Heart right ventricle (tissue), 16 donors: ENCODE results near the gene ZNF236. TPM values are rescaled to one million over a fixed set of nuclear protein-coding genes. Genes with fewer than 3 reads are reported as not detected.

Experiments
- ATAC-seq, 8 donors: fragments of 200-7000 bp; cut with Tn5 transposase; one replicate each; pipeline ENCODE4 v1.9.1; 2020; ENCODE audit warnings: mild to moderate bottlenecking in 8 of 8, moderate library complexity in 8 of 8, moderate number of reproducible peaks in 1 of 8
- DNase-seq, 2 donors: peaks; one replicate each; pipeline ENCODE4 v3.0.0-alpha.2; 2020
- H3K27ac ChIP-seq, 10 donors: fragments of 200-600 bp; sonication (generic) in 2 of 10; one replicate each; pipeline versions ENCODE4 v1.5.0 to v1.8.0; 2020 to 2022; ENCODE audit warnings: mild to moderate bottlenecking in 3 of 10
- H3K27me3 ChIP-seq, 7 donors: fragments of 200-600 bp; one replicate each; pipeline ENCODE4 v1.8.0; 2021 to 2022; ENCODE audit warnings: mild to moderate bottlenecking in 2 of 7
- H3K36me3 ChIP-seq, 9 donors: fragments of 200-600 bp; sonication (generic) in 1 of 9; one replicate each; pipeline versions ENCODE4 v1.5.0 to v1.8.0; 2020 to 2022; ENCODE audit warnings: mild to moderate bottlenecking in 2 of 9
- H3K4me1 ChIP-seq, 9 donors: fragments of 200-600 bp; sonication (generic) in 1 of 9; one replicate each; pipeline versions ENCODE4 v1.5.0 to v1.8.0; 2020 to 2022; ENCODE audit warnings: mild to moderate bottlenecking in 4 of 9
- H3K4me3 ChIP-seq, 10 donors: fragments of 200-600 bp; sonication (generic) in 2 of 10; one replicate each; pipeline versions ENCODE4 v1.5.0 to v1.8.0; 2020 to 2022; ENCODE audit warnings: mild to moderate bottlenecking in 7 of 10, moderate library complexity in 2 of 10
- H3K9me3 ChIP-seq, 11 donors: fragments of 200-600 bp in 10 of 11; sonication (generic) in 2 of 11; one replicate each; pipeline versions ENCODE4 v1.5.0 to v1.8.0; 2013 to 2022; ENCODE audit warnings: mild to moderate bottlenecking in 2 of 11, control low read depth in 1 of 11, moderate library complexity in 1 of 11
- CTCF ChIP-seq, 9 donors: fragments of 200-600 bp; sonication (generic) in 2 of 9; IDR thresholded peaks; one replicate each; pipeline versions ENCODE4 v1.5.0 to v1.8.0; 2021 to 2022; ENCODE audit warnings: antibody characterized with exemption in 9 of 9, mild to moderate bottlenecking in 5 of 9, moderate library complexity in 1 of 9
- WGBS, 2 donors: extraction: QIAGEN DNeasy Blood & Tissue Kit; methylation state at CpG; one replicate each; pipeline ENCODE4 v1.1.7; 2013; ENCODE audit warnings: inconsistent platforms in 1 of 2; 5-methylcytosine and 5-hydroxymethylcytosine counted together
- intact Hi-C, 10 donors: fragments of 100-400 bp; cut with DNase I; formaldehyde crosslinking; loops; one replicate each; pipeline versions ENCODE4 v1.11.1 to v1.14.2; 2022
- polyA plus RNA-seq, 2 donors: library from polyadenylated mRNA; stranded (reverse); fragments of 200-250 nt; gene quantifications; one replicate each; pipeline ENCODE4 v1.2.3, GENCODE V29; 2013
- total RNA-seq, 10 donors: library from RNA; stranded (reverse); fragmentation: NEBNext Ultra II Directional in 3 of 10; extraction: Animal tissue kit (Norgen Biotek cat#: 25700) in 3 of 10; gene quantifications; one replicate each; pipeline versions ENCODE4 v1.2.1 to v1.2.4, GENCODE V29; 2021 to 2023
- donor health status: Arrhythmogenic right ventricular cardiomyopathy.
- donor health status: ischemic (EF 13 %, LVEDD 7.1; RV severe dilation, severe dysfunction).
- donor health status: healthy with polysubstance abuse.
- donor health status: DM: no; HTN: yes; CAD: no.
- donor health status: DM: no; HTN: no; CAD: no.
- donor health status: ischemic (EF 25% LVEDD 6.9; RV normal size, moderate dysfunction).
- donor health status: ischemic (EF 25% LVEDD 5.7; RV mildly dilated, moderate dysfunction).
- donor health status: healthy.
- donor health status: DM: yes; HTN: yes; CAD: no.
- donor health status: Ischemic cardiomyopathy.
- donor health status: ischemic (EF 35%, LVEDD 5.7; RV mildly dilated, moderate dysfunction).
- donor health status: nonischemic (EF 11% LVEDD 7.7; RV severe dilation, severe dysfunction).
- donor health status: DM: yes; HTN: yes; CAD: no.
- donor health status: PGD.
- donor health status: ischemic (EF 29% LVEDD 5.4; RV normal size, mild dysfunction).
- donor health status: nonischemic (EF 23%, LVEDD 6.1; RV moderate dilation, normal function).

ZNF236 gene
- total and polyA plus RNA-seq, 12 donors = 0.75 to 14.9 (median 12.1) TPM

GRCh38 chr18:76952747-76953146 is 130.4 kb downstream of the ZNF236 start:
- H3K27me3 ChIP-seq = no peaks in the 10 kb centered on the region
- 89 to 92% methylated on average over 4 of the region's 4 CpGs for WGBS, 2 donors
- no peak for ATAC-seq
- intact Hi-C loops = no loop called here
- H3K27ac ChIP-seq = no peak overlapping the region
- DNase-seq = no peak
- H3K9me3 ChIP-seq = no peaks in the 10 kb centered on the region
- H3K36me3 ChIP-seq = peaks cover 0 to 84% (median 20%) of the 10 kb centered on the region in 9 donors
- TF ChIP-seq CTCF (IDR thresholded peaks at IDR 0.05) = no peak
- peaks cover 0 to 18% (median 10%) of the 10 kb centered on the region in 9 donors for H3K4me1 ChIP-seq
- no peak overlapping the region for H3K4me3 ChIP-seq

DNA sequence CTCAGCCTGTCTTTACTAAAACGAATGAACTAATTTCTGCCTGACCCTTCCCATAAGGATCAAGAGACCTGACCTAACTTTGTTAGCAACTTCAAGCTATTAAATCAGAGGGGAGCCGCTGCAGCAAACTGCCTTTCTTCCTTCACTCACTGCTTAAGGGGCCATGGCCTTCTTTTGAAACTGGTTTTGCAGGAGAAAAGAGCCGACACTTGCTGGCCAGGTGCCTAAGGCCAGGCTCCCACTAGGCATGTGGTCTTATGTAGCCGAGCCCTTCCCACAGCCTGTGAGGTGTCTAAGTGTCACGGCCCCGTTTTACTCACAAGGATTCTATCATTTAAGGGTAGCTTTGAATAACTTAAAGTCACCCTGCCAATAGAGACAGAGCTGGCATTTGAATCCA is 130.8 kb downstream of the ZNF236 start:
- TF ChIP-seq CTCF (IDR thresholded peaks at IDR 0.05) = no peak
- peaks cover 0 to 84% (median 22%) of the 10 kb centered on the region in 9 donors for H3K36me3 ChIP-seq

DNA sequence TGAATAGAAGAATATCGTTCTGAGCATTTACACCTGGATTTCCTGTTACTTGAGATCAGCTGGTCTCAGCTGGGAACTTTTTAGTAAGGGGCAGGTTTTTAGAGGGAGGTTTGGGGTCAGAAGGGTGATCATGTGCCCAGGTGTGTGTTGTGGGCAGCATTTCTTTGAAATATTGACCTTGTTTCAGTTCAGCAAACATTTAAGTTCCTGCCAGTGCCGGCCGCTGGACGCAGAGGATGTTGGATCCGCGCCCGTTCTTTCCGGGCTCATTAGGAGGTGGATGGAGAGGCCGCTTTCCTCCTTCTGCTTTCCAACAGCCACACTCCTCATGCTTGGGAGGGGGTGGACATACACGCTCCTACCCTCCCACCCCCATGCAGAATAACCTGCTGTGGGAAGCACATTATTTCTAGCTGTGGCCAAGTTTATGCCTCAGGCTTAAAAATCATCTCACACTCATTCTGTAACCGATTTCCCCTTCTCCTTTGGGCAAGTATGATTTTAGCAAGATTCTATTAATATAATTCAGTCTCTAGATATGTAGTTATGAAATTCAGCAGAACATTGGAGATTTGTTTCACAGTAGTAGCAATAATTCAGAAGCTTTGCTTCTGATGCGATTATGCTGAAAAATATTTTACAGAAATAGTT is 131.4 kb downstream of the ZNF236 start:
- no peak for TF ChIP-seq CTCF (IDR thresholded peaks at IDR 0.05)
- intact Hi-C loops = no loop called here
- H3K27ac ChIP-seq = peak overlapping the region in 1 of 10 donors; percentile 57
- H3K4me1 ChIP-seq = peaks cover 0 to 26% (median 13%) of the 10 kb centered on the region in 9 donors
- no peaks in the 10 kb centered on the region for H3K27me3 ChIP-seq
- WGBS, 2 donors = 19 to 32% methylated on average over 12 of the region's 12 CpGs
- H3K36me3 ChIP-seq = peaks cover 0 to 84% (median 22%) of the 10 kb centered on the region in 9 donors
- H3K4me3 ChIP-seq = peak overlapping the region in 1 of 10 donors; percentile 17
- no peaks in the 10 kb centered on the region for H3K9me3 ChIP-seq
- ATAC-seq (peak; percentile 41 to 83 (median 74)), DNase-seq (peak; percentile 63 to 75)

More for the DNA sequence above, 130.8 kb downstream of the ZNF236 start:
- H3K27ac ChIP-seq = peak overlapping the region in 1 of 10 donors; percentile 57
- intact Hi-C loops = no loop called here
- DNase-seq = no peak
- H3K4me3 ChIP-seq = peak overlapping the region in 1 of 10 donors; percentile 17
- peaks cover 0 to 20% (median 10%) of the 10 kb centered on the region in 9 donors for H3K4me1 ChIP-seq
- peak in 3 of 8 donors; percentile 12 to 43 (median 33) for ATAC-seq
- H3K27me3 ChIP-seq = no peaks in the 10 kb centered on the region
- no peaks in the 10 kb centered on the region for H3K9me3 ChIP-seq
- 44 to 47% methylated on average over 6 of the region's 6 CpGs for WGBS, 2 donors

DNA sequence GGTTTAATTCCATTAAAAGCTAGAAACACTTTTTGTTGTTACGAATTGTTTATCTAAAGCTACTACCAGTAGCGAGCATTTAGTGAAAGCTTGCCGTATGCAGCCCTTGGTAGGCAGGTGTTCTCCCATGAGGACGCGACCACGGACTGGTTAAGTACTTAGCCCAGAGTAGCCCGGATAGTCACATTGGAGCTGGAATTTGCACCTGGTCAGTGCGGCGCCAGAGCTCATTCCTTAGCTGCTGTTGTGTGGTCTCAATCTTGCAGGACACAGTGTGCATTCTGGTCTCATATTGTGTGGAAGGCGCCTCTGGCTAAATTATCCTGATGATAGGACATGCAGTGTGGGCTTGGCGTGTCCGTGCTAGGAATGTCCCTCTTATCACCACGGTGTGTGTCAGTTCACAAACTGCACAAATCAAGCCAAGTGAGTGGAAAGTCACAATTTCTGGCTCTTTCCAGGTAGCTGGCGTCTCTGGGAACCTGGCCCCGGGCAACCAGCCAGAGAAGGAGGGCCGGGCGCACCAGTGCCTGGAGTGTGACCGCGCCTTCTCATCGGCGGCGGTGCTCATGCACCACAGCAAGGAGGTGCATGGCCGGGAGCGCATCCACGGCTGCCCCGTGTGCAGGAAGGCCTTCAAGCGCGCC is 133.3 kb downstream of the ZNF236 start:
- DNase-seq = no peak
- H3K27me3 ChIP-seq = no peaks in the 10 kb centered on the region
- no peak overlapping the region for H3K27ac ChIP-seq
- no peak for TF ChIP-seq CTCF (IDR thresholded peaks at IDR 0.05)
- no peaks in the 10 kb centered on the region for H3K9me3 ChIP-seq
- H3K4me1 ChIP-seq = peaks cover 0 to 34% (median 20%) of the 10 kb centered on the region in 9 donors
- H3K36me3 ChIP-seq = peaks cover 0 to 86% (median 32%) of the 10 kb centered on the region in 9 donors
- intact Hi-C loops = no loop called here
- ATAC-seq = no peak
- WGBS, 2 donors = 89 to 91% methylated on average over 28 of the region's 28 CpGs
- no peak overlapping the region for H3K4me3 ChIP-seq
